Activated gamma-delta T cell treated with Interleukin-2 at 50 U/mL for 16 hours (primary cell): ENCODE data around the gene MED17.

Source experiments
- DNase-seq: peaks from one replicate; pipeline ENCODE4 v3.0.0-alpha.2; 2020

The MED17 gene

GRCh38 chr11:93849751-93850593, 65.9 kb downstream of the MED17 start:
- no peak for DNase-seq

DNA sequence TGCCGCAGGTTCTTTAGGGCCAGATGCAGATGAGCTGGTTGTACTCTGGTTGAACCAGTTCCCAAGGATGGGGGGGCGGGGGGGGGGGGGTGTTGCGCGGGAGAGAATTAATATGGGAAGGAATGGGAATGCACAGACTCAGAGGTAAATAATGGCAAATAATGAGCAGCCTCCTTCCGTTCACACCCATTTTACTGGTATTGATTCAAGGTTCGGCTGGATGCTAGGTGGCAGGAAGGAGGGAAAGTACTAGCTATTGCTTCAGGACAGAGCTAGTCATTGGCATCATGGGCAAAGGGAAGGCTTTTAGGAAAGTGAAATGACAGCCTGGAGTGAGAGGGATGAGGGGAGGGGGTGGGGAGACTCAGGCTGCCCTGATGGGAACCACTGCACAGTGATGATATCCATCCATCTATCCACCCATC, 66.5 kb downstream of the MED17 start, which contains the start of gene VSTM5:
Gene VSTM5 (minus strand): TSS at position 25 of the 425 bp plus-strand sequence. CDS start 116 bp downstream, outside the sequence.
- DNase-seq, result no peak

DNA sequence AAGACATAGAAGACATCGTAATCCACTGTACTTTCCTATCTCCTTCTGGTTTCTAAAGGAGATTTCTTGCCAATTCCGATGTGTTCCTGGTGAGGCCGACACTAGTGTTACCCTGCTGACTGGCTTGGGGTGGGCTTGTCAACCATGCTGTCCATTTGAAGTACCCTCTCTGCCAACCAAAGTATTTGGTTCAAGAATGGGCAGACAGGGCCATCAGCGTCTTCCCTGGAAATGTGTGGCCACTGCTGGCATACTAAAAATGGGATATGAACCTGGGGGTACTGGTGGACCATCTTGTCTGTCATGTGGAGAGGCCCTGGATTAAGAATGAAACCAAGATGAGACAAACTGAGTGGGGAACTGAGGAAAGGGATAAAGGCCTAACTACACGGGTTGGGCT, 68.2 kb downstream of the MED17 start:
- no peak for DNase-seq

DNA sequence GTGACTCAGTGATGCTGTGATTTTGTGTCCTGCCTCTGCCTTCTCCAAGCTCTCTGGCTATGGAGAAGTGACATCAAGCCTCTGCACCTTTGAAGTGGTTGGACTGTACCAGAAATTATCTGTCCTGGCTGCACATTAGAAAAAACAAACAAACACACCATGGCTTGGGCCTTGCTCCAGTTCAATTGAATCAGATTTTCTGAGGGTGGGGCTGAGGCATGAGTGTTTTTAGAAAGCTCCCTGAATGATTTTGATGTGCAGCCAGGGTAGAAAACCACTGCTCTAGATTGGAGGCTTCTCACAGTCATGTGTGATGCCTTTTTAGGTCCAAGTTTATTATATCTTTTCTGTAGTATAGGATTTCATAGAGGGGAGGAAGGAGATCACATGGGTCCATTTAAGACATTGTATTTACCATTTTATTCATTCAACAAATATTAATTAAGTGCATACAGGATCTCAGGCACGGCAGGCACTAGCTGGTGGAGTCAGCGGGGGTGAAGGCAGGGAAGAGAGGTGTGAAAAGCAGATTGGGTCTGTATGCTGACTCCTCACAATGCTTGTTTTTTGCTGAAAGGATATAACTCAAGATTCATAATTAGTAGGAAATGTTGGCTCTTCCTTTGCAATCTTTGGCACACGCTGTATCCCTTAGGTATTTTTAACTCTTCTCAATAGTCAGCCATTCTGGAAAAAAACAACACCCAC, 73.5 kb downstream of the MED17 start:
- no peak for DNase-seq

GRCh38 chr11:93858121-93858775, 74.2 kb downstream of the MED17 start:
- DNase-seq, result no peak

DNA sequence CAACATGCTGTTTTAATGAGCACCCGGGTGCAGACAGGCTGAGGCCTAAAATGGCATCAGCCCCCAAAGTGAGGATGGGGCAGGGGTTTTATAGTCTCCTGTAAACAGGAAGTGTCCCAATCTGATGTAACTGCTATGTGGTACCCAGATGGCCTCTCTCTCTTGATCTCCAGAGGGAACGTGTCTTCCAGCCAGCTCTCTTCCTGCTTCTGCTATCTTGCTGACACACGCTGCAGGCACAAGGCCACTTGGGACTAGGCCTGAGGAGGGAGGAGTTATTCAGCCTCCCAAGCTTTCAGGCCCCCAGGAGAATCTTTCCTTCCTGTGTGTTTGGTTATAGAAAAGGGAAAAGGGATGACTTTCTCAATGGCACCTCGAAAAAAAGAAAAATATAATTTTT, 77.7 kb downstream of the MED17 start:
- DNase-seq, result no peak
